Measurements from ENCODE around the gene CERT1. TPM values are rescaled to one million over a fixed set of nuclear protein-coding genes. Genes with fewer than 3 reads are reported as not detected.

Gene CERT1
- total RNA-seq, 6 experiments from 2014 or later: 19.4 to 28.3 (median 22.4) TPM

DNA sequence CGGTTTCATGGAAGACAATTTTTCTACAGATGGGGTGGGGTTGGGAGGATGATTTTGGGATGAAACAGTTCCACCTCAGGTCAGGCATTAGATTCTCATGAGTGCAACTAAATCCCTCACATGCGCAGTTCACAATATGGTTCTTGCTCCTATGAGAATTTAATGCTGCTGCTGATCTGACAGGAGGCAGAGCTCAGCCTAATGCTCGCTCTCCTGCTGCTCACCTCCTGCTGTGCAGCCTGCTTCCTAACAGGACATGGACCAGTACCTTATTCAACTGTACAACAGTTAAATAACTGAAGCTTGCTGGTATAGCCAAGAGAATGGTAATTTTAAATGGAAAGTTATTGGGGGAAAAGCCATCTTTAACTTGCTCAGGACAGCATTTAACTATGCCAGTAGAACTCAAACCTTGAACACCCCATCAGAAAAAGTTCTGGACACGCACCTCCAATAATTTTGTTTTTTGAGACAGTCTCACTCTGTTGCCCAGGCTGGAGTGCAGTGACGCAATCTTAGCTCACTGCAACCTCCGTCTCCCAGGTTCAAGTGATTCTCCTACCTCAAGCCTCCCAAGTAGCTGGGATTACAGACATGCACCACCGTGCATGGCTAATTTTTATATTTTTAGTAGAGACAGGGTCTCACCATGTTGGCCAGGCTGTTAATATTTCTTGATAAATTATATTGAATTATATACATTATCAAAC, 146.7 kb downstream of the CERT1 start:
- Mint-ChIP-seq H3K4me1 (ENCODE audit: low read depth) (peaks cover 30% of the 10 kb centered on the region), H3K9me3 (no peaks in the 10 kb centered on the region), H3K4me3 (no peak overlapping the region), H3K36me3 (ENCODE audit: low read depth) (peaks cover 19% of the 10 kb centered on the region), H3K27me3 (ENCODE audit: insufficient read depth) (no peaks in the 10 kb centered on the region; the same call in none of the 2 replicates), H3K27ac (no peak overlapping the region)
- DNase-seq: no peak
- no peak for TF ChIP-seq CTCF (IDR thresholded peaks at IDR 0.05)

DNA sequence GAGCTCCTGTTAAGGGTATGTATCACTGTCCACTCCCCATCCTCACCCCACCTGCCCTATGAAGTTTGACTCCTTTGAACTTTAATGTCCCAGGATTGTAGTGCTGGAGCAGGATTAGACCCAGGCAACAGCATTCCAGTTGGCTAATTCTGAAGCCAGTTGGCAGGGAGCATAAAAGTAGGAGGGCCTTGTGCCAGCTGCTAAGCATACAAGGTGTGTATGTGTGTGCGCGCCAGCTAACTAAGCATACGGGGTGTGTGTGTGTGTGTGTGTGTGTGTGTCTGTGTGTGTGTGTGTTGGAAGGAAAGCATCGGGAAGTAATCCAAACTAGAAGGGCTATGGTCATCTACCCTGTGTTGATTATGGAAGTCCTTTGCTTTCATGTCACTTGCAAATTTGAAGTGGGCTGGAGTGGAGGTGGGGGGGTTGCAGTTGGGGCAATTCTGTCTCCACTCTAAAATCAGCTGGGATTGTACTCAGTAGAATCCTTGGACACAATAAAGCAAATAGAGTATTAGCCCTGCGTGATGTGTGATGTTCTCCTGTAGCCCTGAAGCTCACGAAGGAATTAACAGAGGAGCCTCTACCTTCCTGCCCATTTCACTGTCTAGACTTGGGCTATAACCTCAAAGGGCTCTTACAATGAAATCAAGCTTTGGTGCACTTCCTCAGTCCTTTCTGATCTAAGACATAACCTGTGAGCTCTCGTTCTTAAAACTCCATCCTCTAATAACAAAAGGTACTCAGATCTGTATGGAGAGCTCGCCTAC, 147.5 kb downstream of the CERT1 start:
- Mint-ChIP-seq H3K9me3 (no peaks in the 10 kb centered on the region), H3K4me1 (ENCODE audit: low read depth) (peaks cover 30% of the 10 kb centered on the region), H3K4me3 (no peak overlapping the region), H3K27me3 (ENCODE audit: insufficient read depth) (no peaks in the 10 kb centered on the region; the same call in none of the 2 replicates), H3K36me3 (ENCODE audit: low read depth) (peaks cover 24% of the 10 kb centered on the region), H3K27ac (no peak overlapping the region)
- no peak for DNase-seq
- no peak for TF ChIP-seq CTCF (IDR thresholded peaks at IDR 0.05)

DNA sequence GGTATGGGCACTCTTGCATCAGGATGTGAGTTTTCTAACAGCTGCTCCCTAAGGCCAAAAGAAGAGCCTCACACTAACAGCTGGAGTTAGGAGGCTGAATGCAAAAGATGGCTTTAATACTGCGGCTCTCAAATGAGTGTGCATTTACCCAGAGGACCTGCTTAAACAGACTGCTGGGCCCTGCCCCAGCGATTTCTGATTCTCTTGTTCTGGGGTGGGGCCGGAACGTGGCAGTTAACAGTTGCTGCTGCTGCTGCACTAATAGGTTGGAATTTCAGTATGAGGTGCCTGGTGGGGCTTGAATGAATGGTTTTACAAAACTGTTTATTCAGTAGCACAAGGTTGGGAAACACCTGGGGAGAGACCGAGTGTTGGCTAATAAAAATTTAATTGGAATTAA, 148.3 kb downstream of the CERT1 start:
- H3K9me3 Mint-ChIP-seq: no peaks in the 10 kb centered on the region
- DNase-seq: no peak
- TF ChIP-seq CTCF (IDR thresholded peaks at IDR 0.05): no peak
- H3K4me3 Mint-ChIP-seq: no peak overlapping the region
- H3K27ac Mint-ChIP-seq: no peak overlapping the region
- H3K4me1 Mint-ChIP-seq (ENCODE audit: low read depth): peaks cover 22% of the 10 kb centered on the region
- H3K36me3 Mint-ChIP-seq (ENCODE audit: low read depth): peaks cover 24% of the 10 kb centered on the region
- H3K27me3 Mint-ChIP-seq (ENCODE audit: insufficient read depth): no peaks in the 10 kb centered on the region; the same call in none of the 2 replicates

DNA sequence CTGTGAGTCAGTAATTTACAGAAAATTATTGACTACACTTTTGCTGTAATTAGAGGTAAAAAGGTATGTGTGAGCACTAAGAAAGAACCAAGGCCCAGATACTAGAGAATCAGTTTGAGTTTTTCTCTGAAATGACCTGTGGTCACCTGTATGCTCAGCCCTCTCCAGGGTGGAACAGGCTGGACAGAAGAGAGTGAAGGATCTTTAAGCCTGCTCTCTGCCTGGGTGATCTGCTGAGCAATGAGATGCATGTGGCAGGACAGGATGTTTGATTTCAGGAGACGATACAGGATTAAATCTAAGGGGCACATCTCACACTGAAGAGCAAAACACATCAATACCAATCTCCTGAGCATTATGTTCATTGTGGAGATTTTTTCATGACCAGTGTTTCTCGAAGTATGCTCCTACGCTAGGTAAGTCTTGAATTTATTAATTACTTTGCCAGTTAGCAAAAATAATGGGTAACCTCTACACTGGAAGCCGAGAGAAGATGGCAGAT, 148.9 kb downstream of the CERT1 start:
- Mint-ChIP-seq H3K4me3 (no peak overlapping the region), H3K9me3 (no peaks in the 10 kb centered on the region), H3K4me1 (ENCODE audit: low read depth) (peaks cover 19% of the 10 kb centered on the region), H3K27me3 (ENCODE audit: insufficient read depth) (no peaks in the 10 kb centered on the region; the same call in none of the 2 replicates), H3K27ac (no peak overlapping the region), H3K36me3 (ENCODE audit: low read depth) (peaks cover 26% of the 10 kb centered on the region)
- no peak for DNase-seq
- TF ChIP-seq CTCF (IDR thresholded peaks at IDR 0.05): no peak

- H3K36me3 Mint-ChIP-seq (ENCODE audit: low read depth): peaks cover 36% of the 10 kb centered on the region
- no peak overlapping the region for H3K27ac Mint-ChIP-seq
- no peak for DNase-seq
- H3K27me3 Mint-ChIP-seq (ENCODE audit: insufficient read depth): no peaks in the 10 kb centered on the region; the same call in none of the 2 replicates
- H3K9me3 Mint-ChIP-seq: no peaks in the 10 kb centered on the region
- TF ChIP-seq CTCF (IDR thresholded peaks at IDR 0.05): no peak
- H3K4me3 Mint-ChIP-seq: no peak overlapping the region
- H3K4me1 Mint-ChIP-seq (ENCODE audit: low read depth): peaks cover 13% of the 10 kb centered on the region; the same call in 1 of the 2 replicates
These were observed 150.1 kb downstream of the CERT1 start for GRCh38 chr5:75361310-75361709.

All from HFFc6 (cell line).